Measurements from ENCODE around the gene RACGAP1. TPM values are rescaled to one million over a fixed set of nuclear protein-coding genes. Genes with fewer than 3 reads are reported as not detected.

RACGAP1 gene
- total RNA-seq, 1 experiment from 2014 or later: 95.3 TPM

- H2AFZ ChIP-seq (ENCODE audit: low read length): no peak overlapping the region
- H3K27ac ChIP-seq (ENCODE audit: low read length): no peak overlapping the region
- H4K20me1 ChIP-seq (ENCODE audit: low read length): no peaks in the 10 kb centered on the region
- no peak overlapping the region for H3K4me2 ChIP-seq (ENCODE audit: low read length)
- no TSS peak for BruUV-seq (replicated peaks)
- H3K27me3 ChIP-seq (ENCODE audit: low read length): no peaks in the 10 kb centered on the region
- no peaks in the 10 kb centered on the region for H3K4me1 ChIP-seq (ENCODE audit: insufficient read depth, low read length)
- POLR2A ChIA-PET (ENCODE audit: unreplicated experiment): no interaction called here
- H3K9me3 ChIP-seq (ENCODE audit: low read length): no peaks in the 10 kb centered on the region
- no peaks in the 10 kb centered on the region for H3K79me2 ChIP-seq (ENCODE audit: low read length)
- H3F3A ChIP-seq (ENCODE audit: low read length, unreplicated experiment): no peaks in the 10 kb centered on the region
- TF ChIP-seq EZH2 (IDR thresholded peaks at IDR 0.05; ENCODE audit: low read length, unreplicated experiment) (no peak), EZH2phosphoT487 (IDR thresholded peaks at IDR 0.05; ENCODE audit: borderline replicate concordance, low read length) (no peak), CTCF (conservative IDR thresholded peaks at IDR 0.05; ENCODE audit: low read depth, low read length) (no peak)
- H3K9ac ChIP-seq (ENCODE audit: low read length): no peak overlapping the region
- CTCF ChIA-PET: interaction anchor here (0.6 kb wide), 1 partner anchor 72 kb away, joined by 5 read pairs; no protein-coding TSS in a partner anchor
- ATAC-seq: no peak
- intact Hi-C loops (cut with micrococcal nuclease): no loop called here
- no peaks in the 10 kb centered on the region for H3K36me3 ChIP-seq (ENCODE audit: low read depth, low read length)
- H3K9me2 ChIP-seq (replicated peaks; ENCODE audit: low read length): no peaks in the 10 kb centered on the region
- DNase-seq: no peak
- H3K4me3 ChIP-seq (ENCODE audit: low read length): no peak overlapping the region
These were observed 24.2 kb upstream of the RACGAP1 start for GRCh38 chr12:50049254-50050118.

DNA sequence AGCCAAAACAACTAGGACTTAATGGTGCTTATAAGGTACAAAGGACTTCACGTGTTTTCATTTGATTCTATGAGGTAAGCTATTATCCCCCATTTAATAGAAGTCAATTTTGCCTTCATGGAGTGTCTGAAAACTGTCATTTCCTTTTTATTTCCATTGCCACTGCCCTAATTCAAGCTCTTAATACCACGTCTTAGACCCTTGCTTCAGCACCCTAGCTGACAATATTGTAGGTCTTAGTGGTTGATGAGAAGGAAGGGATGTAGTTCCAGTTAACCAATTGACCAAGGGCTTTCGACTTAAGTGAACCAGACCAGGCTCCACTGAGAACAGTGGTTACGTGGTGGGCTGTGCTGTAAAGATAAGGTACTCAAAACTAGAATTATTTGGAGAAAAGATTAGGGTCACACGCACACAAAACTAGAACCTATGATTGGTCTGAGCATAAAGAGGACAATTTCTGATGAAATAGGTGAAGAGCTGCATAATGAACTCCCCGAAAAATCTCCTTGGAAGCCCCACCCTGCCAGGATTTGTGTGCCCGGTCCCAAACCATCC lies 22.5 kb upstream of the RACGAP1 start:
- H2AFZ ChIP-seq (ENCODE audit: low read length): no peak overlapping the region
- H3K4me1 ChIP-seq (ENCODE audit: insufficient read depth, low read length): no peaks in the 10 kb centered on the region
- H3F3A ChIP-seq (ENCODE audit: low read length, unreplicated experiment): no peaks in the 10 kb centered on the region
- no peak for TF ChIP-seq CTCF (conservative IDR thresholded peaks at IDR 0.05; ENCODE audit: low read depth, low read length)
- TF ChIP-seq EZH2 (IDR thresholded peaks at IDR 0.05; ENCODE audit: low read length, unreplicated experiment): no peak
- TF ChIP-seq EZH2phosphoT487 (IDR thresholded peaks at IDR 0.05; ENCODE audit: borderline replicate concordance, low read length): no peak
- H3K4me3 ChIP-seq (ENCODE audit: low read length): no peak overlapping the region
- DNase-seq (no peak), ATAC-seq (no peak)
- H3K79me2 ChIP-seq (ENCODE audit: low read length): no peaks in the 10 kb centered on the region
- no peaks in the 10 kb centered on the region for H3K36me3 ChIP-seq (ENCODE audit: low read depth, low read length)
- intact Hi-C loops (cut with micrococcal nuclease): no loop called here
- no TSS peak for BruUV-seq (replicated peaks)
- POLR2A ChIA-PET (ENCODE audit: unreplicated experiment): interaction anchor here (0.6 kb wide), 1 partner anchor 179 kb away, joined by 6 read pairs; no protein-coding TSS in a partner anchor
- CTCF ChIA-PET: no interaction called here
- no peaks in the 10 kb centered on the region for H3K27me3 ChIP-seq (ENCODE audit: low read length)
- H4K20me1 ChIP-seq (ENCODE audit: low read length): no peaks in the 10 kb centered on the region
- H3K27ac ChIP-seq (ENCODE audit: low read length): no peak overlapping the region
- no peaks in the 10 kb centered on the region for H3K9me3 ChIP-seq (ENCODE audit: low read length)
- H3K4me2 ChIP-seq (ENCODE audit: low read length): no peak overlapping the region
- H3K9ac ChIP-seq (ENCODE audit: low read length): no peak overlapping the region
- no peaks in the 10 kb centered on the region for H3K9me2 ChIP-seq (replicated peaks; ENCODE audit: low read length)

DNA sequence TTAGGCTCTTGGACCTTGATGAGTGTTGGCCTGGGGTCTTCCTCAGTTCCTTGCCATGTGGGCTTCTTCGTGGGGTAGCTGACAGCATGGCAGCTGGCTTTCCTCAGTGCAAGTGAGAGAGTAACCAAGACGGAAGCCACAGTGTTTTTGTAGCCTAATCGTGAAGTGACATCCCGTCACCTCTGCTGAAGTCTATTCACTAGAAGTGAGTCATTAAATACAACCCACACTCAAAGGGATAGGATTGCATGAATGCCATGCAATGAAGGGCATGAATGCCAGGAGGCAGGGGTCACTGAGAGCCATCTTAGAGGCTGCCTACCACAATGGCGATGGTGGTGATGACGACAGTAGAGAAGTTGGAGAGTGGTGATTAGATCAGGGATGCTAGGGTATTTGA lies 18.6 kb upstream of the RACGAP1 start:
- Histone ChIP-seq H3K9ac (ENCODE audit: low read length) (no peak overlapping the region), H3K36me3 (ENCODE audit: low read depth, low read length) (no peaks in the 10 kb centered on the region), H3K9me3 (ENCODE audit: low read length) (no peaks in the 10 kb centered on the region), H3K9me2 (replicated peaks; ENCODE audit: low read length) (no peaks in the 10 kb centered on the region), H2AFZ (ENCODE audit: low read length) (no peak overlapping the region), H3K27me3 (ENCODE audit: low read length) (no peaks in the 10 kb centered on the region), H3F3A (ENCODE audit: low read length, unreplicated experiment) (no peaks in the 10 kb centered on the region), H3K4me2 (ENCODE audit: low read length) (no peak overlapping the region), H4K20me1 (ENCODE audit: low read length) (no peaks in the 10 kb centered on the region), H3K27ac (ENCODE audit: low read length) (no peak overlapping the region), H3K4me3 (ENCODE audit: low read length) (no peak overlapping the region), H3K79me2 (ENCODE audit: low read length) (no peaks in the 10 kb centered on the region), H3K4me1 (ENCODE audit: insufficient read depth, low read length) (no peaks in the 10 kb centered on the region)
- CTCF ChIA-PET: no interaction called here
- DNase-seq (no peak), ATAC-seq (no peak)
- TF ChIP-seq EZH2 (IDR thresholded peaks at IDR 0.05; ENCODE audit: low read length, unreplicated experiment) (no peak), EZH2phosphoT487 (IDR thresholded peaks at IDR 0.05; ENCODE audit: borderline replicate concordance, low read length) (no peak), CTCF (conservative IDR thresholded peaks at IDR 0.05; ENCODE audit: low read depth, low read length) (no peak)
- intact Hi-C loops (cut with micrococcal nuclease): no loop called here
- no TSS peak for BruUV-seq (replicated peaks)
- POLR2A ChIA-PET (ENCODE audit: unreplicated experiment): no interaction called here

Measured in PC-3 (cell line).